Mesothelial cell of epicardium (in vitro differentiated cells): Measurements from ENCODE around the gene MAN1A1. TPM values are rescaled to one million over a fixed set of nuclear protein-coding genes. Genes with fewer than 3 reads are reported as not detected.

Source experiments
- DNase-seq, 2 experiments: peaks; one replicate each; pipeline ENCODE4 v3.0.0; 2021; ENCODE audit warnings: low spot score in 2 of 2; ENCODE audit not compliant: unreplicated experiment in 2 of 2
- H3K27ac Mint-ChIP-seq: 2 replicates; pipeline ENCODE4 v1.8.0; 2021; ENCODE audit warnings: mixed read lengths
- H3K27me3 Mint-ChIP-seq: 2 replicates; pipeline ENCODE4 v1.8.0; 2021; ENCODE audit warnings: low read depth, mixed read lengths
- H3K36me3 Mint-ChIP-seq: 2 replicates; pipeline ENCODE4 v1.8.0; 2021; ENCODE audit warnings: mixed read lengths
- H3K4me1 Mint-ChIP-seq: 2 replicates; pipeline ENCODE4 v1.8.0; 2021; ENCODE audit warnings: mixed read lengths
- H3K4me3 Mint-ChIP-seq: 2 replicates; pipeline ENCODE4 v1.8.0; 2021; ENCODE audit warnings: mild to moderate bottlenecking, moderate library complexity, mixed read lengths
- H3K9me3 Mint-ChIP-seq: 2 replicates; pipeline ENCODE4 v1.8.0; 2021; ENCODE audit warnings: mixed read lengths
- CTCF ChIP-seq: fragments of 200-600 bp; sonication (generic); IDR thresholded peaks from one replicate; pipeline ENCODE4 v1.5.0; 2021; ENCODE audit warnings: antibody characterized with exemption; ENCODE audit not compliant: unreplicated experiment
- total RNA-seq: library from RNA; stranded (reverse); gene quantifications from 3 replicates; pipeline ENCODE4 v1.2.1, GENCODE V29; 2021

The MAN1A1 gene
- total RNA-seq, 1 donor from 2014 or later: 51.1 TPM

- no peak for DNase-seq
- Mint-ChIP-seq H3K27ac (no peak overlapping the region), H3K4me1 (no peaks in the 10 kb centered on the region)
These were observed 84.6 kb downstream of the MAN1A1 start for GRCh38 chr6:119264854-119265397.

GRCh38 chr6:119262612-119263011 is 86.9 kb downstream of the MAN1A1 start:
- TF ChIP-seq CTCF: no peak
- Mint-ChIP-seq H3K4me1 (peaks cover under 1% of the 10 kb centered on the region), H3K27me3 (no peaks in the 10 kb centered on the region), H3K4me3 (no peak overlapping the region), H3K27ac (no peak overlapping the region), H3K9me3 (peaks cover 5% of the 10 kb centered on the region), H3K36me3 (peaks cover 10% of the 10 kb centered on the region)
- no peak for DNase-seq

More at GRCh38 chr6:119264854-119265397, 84.6 kb downstream of the MAN1A1 start:
- H3K36me3 Mint-ChIP-seq: peaks cover 16% of the 10 kb centered on the region
- TF ChIP-seq CTCF: no peak
- no peak overlapping the region for H3K4me3 Mint-ChIP-seq
- peaks cover 5% of the 10 kb centered on the region for H3K9me3 Mint-ChIP-seq
- H3K27me3 Mint-ChIP-seq: no peaks in the 10 kb centered on the region

GRCh38 chr6:119261944-119262284 is 87.6 kb downstream of the MAN1A1 start:
- Mint-ChIP-seq H3K27me3 (no peaks in the 10 kb centered on the region), H3K27ac (peak overlapping the region; percentile 22), H3K4me3 (no peak overlapping the region), H3K9me3 (peaks cover 5% of the 10 kb centered on the region), H3K4me1 (peaks cover 5% of the 10 kb centered on the region), H3K36me3 (peaks cover 10% of the 10 kb centered on the region)
- no peak for TF ChIP-seq CTCF
- no peak for DNase-seq

DNA sequence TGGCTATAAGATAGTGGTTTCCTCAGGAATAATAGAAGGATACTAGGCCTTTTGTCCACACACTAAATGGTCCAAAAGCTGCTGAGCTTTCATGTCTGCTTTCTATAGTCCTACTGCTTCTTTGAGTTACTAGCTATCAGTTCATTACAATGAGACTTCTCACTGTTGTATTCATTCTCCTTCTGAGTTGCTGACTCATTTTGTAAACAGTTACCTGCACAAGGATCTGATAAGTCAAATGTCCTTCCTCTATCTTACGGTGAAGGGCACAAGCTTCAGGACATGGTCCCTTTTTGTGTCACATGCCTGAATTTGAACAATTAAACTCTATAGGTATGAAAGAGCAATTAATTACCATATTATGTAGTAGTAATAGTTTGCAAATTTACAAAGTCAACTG is 90.5 kb downstream of the MAN1A1 start:
- DNase-seq: no peak
- Mint-ChIP-seq H3K4me1 (peaks cover 7% of the 10 kb centered on the region), H3K9me3 (peaks cover 5% of the 10 kb centered on the region), H3K27me3 (no peaks in the 10 kb centered on the region), H3K36me3 (peaks cover 10% of the 10 kb centered on the region), H3K4me3 (no peak overlapping the region), H3K27ac (no peak overlapping the region)
- no peak for TF ChIP-seq CTCF

DNA sequence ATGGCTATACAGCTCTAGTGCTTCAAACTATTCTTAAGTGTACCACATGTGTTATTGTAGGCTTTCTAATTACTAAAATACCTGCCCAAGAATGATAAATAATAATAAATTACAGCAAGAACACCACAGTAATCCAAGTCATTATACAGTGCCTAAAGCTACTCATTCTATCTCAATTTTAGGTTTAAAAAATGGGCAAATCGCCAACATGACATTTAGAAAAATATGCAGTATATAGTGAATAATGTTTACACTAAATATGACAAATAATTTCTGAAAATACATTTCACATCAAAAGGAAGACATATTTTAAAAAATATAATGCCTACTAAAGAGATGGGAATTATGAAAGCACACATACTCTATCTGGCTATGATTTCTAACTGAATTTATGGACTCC is 91.8 kb downstream of the MAN1A1 start:
- peaks cover 3% of the 10 kb centered on the region for H3K9me3 Mint-ChIP-seq

More for the DNA sequence above, 91.8 kb downstream of the MAN1A1 start:
- H3K27me3 Mint-ChIP-seq: no peaks in the 10 kb centered on the region
- no peak for TF ChIP-seq CTCF
- no peak for DNase-seq
- H3K4me3 Mint-ChIP-seq: no peak overlapping the region
- H3K4me1 Mint-ChIP-seq: peaks cover 7% of the 10 kb centered on the region
- H3K36me3 Mint-ChIP-seq: peaks cover 13% of the 10 kb centered on the region
- no peak overlapping the region for H3K27ac Mint-ChIP-seq
